NT2/D1 (cell line): ENCODE measurements around the gene ZNF665.

Experiments
- SUZ12 ChIP-seq: IDR thresholded peaks from 2 replicates; pipeline ENCODE4 v1.6.1; 2011; ENCODE audit not compliant: insufficient read length, insufficient read depth; ENCODE audit errors: extremely low read depth
- YY1 ChIP-seq: IDR thresholded peaks from 2 replicates; pipeline ENCODE4 v1.6.1; 2011; ENCODE audit not compliant: insufficient read length, insufficient read depth
- ZNF274 ChIP-seq: IDR thresholded peaks from 2 replicates; pipeline ENCODE4 v1.6.1; 2011; ENCODE audit warnings: mild to moderate bottlenecking, low read depth, low read length

GRCh38 chr19:53177986-53178385 is 15.2 kb downstream of the ZNF665 start:
- TF ChIP-seq ZNF274 (no peak), YY1 (no peak), SUZ12 (no peak)
